Measurements from ENCODE around the gene SCAF4.

DNA sequence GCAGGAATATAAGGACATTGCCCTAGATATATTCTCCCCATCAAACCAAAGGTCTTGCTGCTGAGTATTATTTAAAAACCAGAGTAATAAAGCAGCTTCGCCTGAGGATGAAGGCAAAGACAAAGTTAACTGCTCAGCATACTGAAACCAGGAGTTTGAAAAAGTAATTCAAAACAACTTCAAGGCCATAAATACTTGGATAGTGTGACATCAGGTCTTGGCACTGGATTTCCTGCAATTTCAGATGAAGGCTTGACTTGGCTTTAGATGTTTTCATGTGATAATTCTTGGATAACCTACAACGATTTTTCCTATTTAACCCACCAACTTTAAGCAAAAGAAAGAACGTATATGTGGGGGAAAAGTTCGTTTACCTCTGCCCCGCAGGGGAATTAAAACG, 61.8 kb downstream of the SCAF4 start:
- TF ChIP-seq, protein P1, sequence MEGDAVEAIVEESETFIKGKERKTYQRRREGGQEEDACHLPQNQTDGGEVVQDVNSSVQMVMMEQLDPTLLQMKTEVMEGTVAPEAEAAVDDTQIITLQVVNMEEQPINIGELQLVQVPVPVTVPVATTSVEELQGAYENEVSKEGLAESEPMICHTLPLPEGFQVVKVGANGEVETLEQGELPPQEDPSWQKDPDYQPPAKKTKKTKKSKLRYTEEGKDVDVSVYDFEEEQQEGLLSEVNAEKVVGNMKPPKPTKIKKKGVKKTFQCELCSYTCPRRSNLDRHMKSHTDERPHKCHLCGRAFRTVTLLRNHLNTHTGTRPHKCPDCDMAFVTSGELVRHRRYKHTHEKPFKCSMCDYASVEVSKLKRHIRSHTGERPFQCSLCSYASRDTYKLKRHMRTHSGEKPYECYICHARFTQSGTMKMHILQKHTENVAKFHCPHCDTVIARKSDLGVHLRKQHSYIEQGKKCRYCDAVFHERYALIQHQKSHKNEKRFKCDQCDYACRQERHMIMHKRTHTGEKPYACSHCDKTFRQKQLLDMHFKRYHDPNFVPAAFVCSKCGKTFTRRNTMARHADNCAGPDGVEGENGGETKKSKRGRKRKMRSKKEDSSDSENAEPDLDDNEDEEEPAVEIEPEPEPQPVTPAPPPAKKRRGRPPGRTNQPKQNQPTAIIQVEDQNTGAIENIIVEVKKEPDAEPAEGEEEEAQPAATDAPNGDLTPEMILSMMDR (IDR thresholded peaks at IDR 0.05) = no peak
- no peak for TF ChIP-seq EZH2 (IDR thresholded peaks at IDR 0.05; ENCODE audit: borderline replicate concordance, insufficient read depth, low read depth, low read length, poor library complexity, severe bottlenecking)
